Ramos (cell line): ENCODE measurements around the gene PLK5.

Source experiments
- in situ Hi-C: fragments of 300-500 bp; cut with MboI; formaldehyde crosslinking; loops from one replicate; pipeline ENCODE4 v1.14.3; 2022; ENCODE audit warnings: low sequenced_read_pairs; ENCODE audit not compliant: unreplicated experiment

Gene PLK5

GRCh38 chr19:1549332-1549945, 25.6 kb downstream of the PLK5 start:
- in situ Hi-C loops: loop anchor here (10.0 kb wide), 1 partner anchor 245 kb away; no protein-coding TSS in a partner anchor

- in situ Hi-C loops: no loop called here
Measured at GRCh38 chr19:1551068-1552040, 27.5 kb downstream of the PLK5 start.

- in situ Hi-C loops: no loop called here
Measured at GRCh38 chr19:1553415-1553814, 29.5 kb downstream of the PLK5 start.

GRCh38 chr19:1554968-1555367, 31.1 kb downstream of the PLK5 start:
- in situ Hi-C loops: no loop called here

GRCh38 chr19:1555487-1556389, 31.9 kb downstream of the PLK5 start:
- in situ Hi-C loops: no loop called here

GRCh38 chr19:1556390-1557070, 32.7 kb downstream of the PLK5 start:
- in situ Hi-C loops: no loop called here

GRCh38 chr19:1558552-1558951, 34.7 kb downstream of the PLK5 start:
- in situ Hi-C loops: no loop called here

- in situ Hi-C loops: no loop called here
Measured at GRCh38 chr19:1560286-1560882, 36.5 kb downstream of the PLK5 start.

- in situ Hi-C loops: no loop called here
Measured at GRCh38 chr19:1561236-1561842, 37.5 kb downstream of the PLK5 start.

- in situ Hi-C loops: no loop called here
Measured at GRCh38 chr19:1563251-1563650, 39.4 kb downstream of the PLK5 start.

GRCh38 chr19:1566392-1567115, 42.7 kb downstream of the PLK5 start:
- in situ Hi-C loops: no loop called here

- in situ Hi-C loops: no loop called here
Measured at GRCh38 chr19:1567116-1567847, 43.4 kb downstream of the PLK5 start.

- in situ Hi-C loops: no loop called here
Measured at GRCh38 chr19:1567848-1568227, 44.0 kb downstream of the PLK5 start.

- in situ Hi-C loops: no loop called here
Measured at GRCh38 chr19:1568320-1569019, 44.6 kb downstream of the PLK5 start, which contains the start of gene MEX3D. Gene MEX3D (minus strand): TSS chr19:1568325. CDS start chr19:1568058, 267 bp downstream.

GRCh38 chr19:1569997-1570396, 46.1 kb downstream of the PLK5 start:
- in situ Hi-C loops: no loop called here

GRCh38 chr19:1570836-1571235, 47.0 kb downstream of the PLK5 start:
- in situ Hi-C loops: no loop called here

GRCh38 chr19:1571358-1571757, 47.5 kb downstream of the PLK5 start:
- in situ Hi-C loops: no loop called here
